ENCODE measurements around the gene WBP2NL.

GRCh38 chr22:42001121-42001520, 2.5 kb downstream of the WBP2NL start:
- no peak for TF ChIP-seq CTCF (IDR thresholded peaks at IDR 0.05; ENCODE audit: low read depth, low read length, missing input control)
- TF ChIP-seq ATF3 (IDR thresholded peaks at IDR 0.05), result no peak
- TF ChIP-seq YY1 (IDR thresholded peaks at IDR 0.05), result no peak
- TF ChIP-seq MAX (IDR thresholded peaks at IDR 0.05), result no peak

Measured in liver (tissue), 3 donors.